ENCODE data around the gene PRKAR2B. TPM values are rescaled to one million over a fixed set of nuclear protein-coding genes. Genes with fewer than 3 reads are reported as not detected.
A peak's percentile ranks its signal among the peaks of the same experiment; 100 is the strongest.

Gene PRKAR2B
- total RNA-seq, 2 experiments from 2014 or later: 69.0 to 210 TPM

GRCh38 chr7:107100824-107101223, 56.3 kb downstream of the PRKAR2B start:
- TF ChIP-seq CTCF (conservative IDR thresholded peaks at IDR 0.05; ENCODE audit: low read length): no peak
- TF ChIP-seq EZH2phosphoT487 (IDR thresholded peaks at IDR 0.05; ENCODE audit: borderline replicate concordance, low read depth, low read length): no peak
- Histone ChIP-seq H3K4me3 (ENCODE audit: low read depth, low read length, poor library complexity, severe bottlenecking) (peak overlapping the region; percentile 53), H3K79me2 (ENCODE audit: insufficient read depth, low read depth, low read length) (peaks cover 94% of the 10 kb centered on the region), H3K36me3 (ENCODE audit: insufficient read depth, low read length) (peaks cover 39% of the 10 kb centered on the region), H3K9me3 (ENCODE audit: low read length) (peaks cover 4% of the 10 kb centered on the region; the same call in 1 of the 2 replicates), H4K20me1 (ENCODE audit: insufficient read depth, low read length) (no peaks in the 10 kb centered on the region), H3K27ac (ENCODE audit: low read depth, low read length, poor library complexity, severe bottlenecking) (peak overlapping the region; percentile 50), H3K4me1 (ENCODE audit: insufficient read depth, low read length, poor library complexity, severe bottlenecking) (peaks cover 70% of the 10 kb centered on the region), H3K4me2 (ENCODE audit: low read length) (peak overlapping the region; percentile 67), H3K9me2 (ENCODE audit: insufficient read depth, low read length) (no peaks in the 10 kb centered on the region), H2AFZ (ENCODE audit: low read length) (no peak overlapping the region)
- intact Hi-C loops (cut with micrococcal nuclease; ENCODE audit: unreplicated experiment): no loop called here
- no peak for DNase-seq (ENCODE audit: low spot score)
- no TSS peak for BruUV-seq (replicated peaks)
- POLR2A ChIA-PET: interaction anchor here (0.6 to 6.6 kb wide), 11 partner anchors 10 to 63 kb away, joined by 3 to 68 read pairs (median 6); no protein-coding TSS in a partner anchor
- CTCF ChIA-PET (ENCODE audit: unreplicated experiment): interaction anchor here (0.6 to 1.4 kb wide), 5 partner anchors 9 to 61 kb away, joined by 3 to 4 read pairs (median 4); no protein-coding TSS in a partner anchor

- peaks cover 61% of the 10 kb centered on the region for H3K4me1 ChIP-seq (ENCODE audit: insufficient read depth, low read length, poor library complexity, severe bottlenecking)
- DNase-seq (ENCODE audit: low spot score): peak; percentile 74
- H3K9me2 ChIP-seq (ENCODE audit: insufficient read depth, low read length): no peaks in the 10 kb centered on the region
- no peaks in the 10 kb centered on the region for H4K20me1 ChIP-seq (ENCODE audit: insufficient read depth, low read length)
- H3K4me2 ChIP-seq (ENCODE audit: low read length): peak overlapping the region; percentile 53
- H3K27ac ChIP-seq (ENCODE audit: low read depth, low read length, poor library complexity, severe bottlenecking): peak overlapping the region; percentile 50
- no TSS peak for BruUV-seq (replicated peaks)
- no peaks in the 10 kb centered on the region; the same call in 1 of the 2 replicates for H3K9me3 ChIP-seq (ENCODE audit: low read length)
- TF ChIP-seq EZH2phosphoT487 (IDR thresholded peaks at IDR 0.05; ENCODE audit: borderline replicate concordance, low read depth, low read length) (no peak), CTCF (conservative IDR thresholded peaks at IDR 0.05; ENCODE audit: low read length) (no peak)
- CTCF ChIA-PET (ENCODE audit: unreplicated experiment): interaction anchor here (0.8 kb wide), 1 partner anchor 192 kb away, joined by 3 read pairs; no protein-coding TSS in a partner anchor
- 0 out of 2 replicates have a peak overlapping the region, but pooled peaks have one; percentile 3 for H2AFZ ChIP-seq (ENCODE audit: low read length)
- peaks cover 88% of the 10 kb centered on the region for H3K79me2 ChIP-seq (ENCODE audit: insufficient read depth, low read depth, low read length)
- peak overlapping the region; percentile 13 for H3K4me3 ChIP-seq (ENCODE audit: low read depth, low read length, poor library complexity, severe bottlenecking)
- POLR2A ChIA-PET: interaction anchor here (0.6 to 6.6 kb wide), 10 partner anchors 9 to 50 kb away, joined by 3 to 68 read pairs (median 4); no protein-coding TSS in a partner anchor
- intact Hi-C loops (cut with micrococcal nuclease; ENCODE audit: unreplicated experiment): no loop called here
- peaks cover 51% of the 10 kb centered on the region for H3K36me3 ChIP-seq (ENCODE audit: insufficient read depth, low read length)
These were observed 58.9 kb downstream of the PRKAR2B start for GRCh38 chr7:107103369-107103768.

- TF ChIP-seq CTCF (conservative IDR thresholded peaks at IDR 0.05; ENCODE audit: low read length): no peak
- TF ChIP-seq EZH2phosphoT487 (IDR thresholded peaks at IDR 0.05; ENCODE audit: borderline replicate concordance, low read depth, low read length): no peak
- Histone ChIP-seq H3K4me2 (ENCODE audit: low read length) (peak overlapping the region; percentile 19; the same call in 1 of the 2 replicates), H3K4me1 (ENCODE audit: insufficient read depth, low read length, poor library complexity, severe bottlenecking) (peaks cover 70% of the 10 kb centered on the region), H3K4me3 (ENCODE audit: low read depth, low read length, poor library complexity, severe bottlenecking) (no peak overlapping the region), H3K79me2 (ENCODE audit: insufficient read depth, low read depth, low read length) (peaks cover 86% of the 10 kb centered on the region), H3K9me3 (ENCODE audit: low read length) (no peaks in the 10 kb centered on the region; the same call in 1 of the 2 replicates), H4K20me1 (ENCODE audit: insufficient read depth, low read length) (no peaks in the 10 kb centered on the region), H3K27ac (ENCODE audit: low read depth, low read length, poor library complexity, severe bottlenecking) (peak overlapping the region; percentile 5), H3K36me3 (ENCODE audit: insufficient read depth, low read length) (peaks cover 52% of the 10 kb centered on the region), H3K9me2 (ENCODE audit: insufficient read depth, low read length) (no peaks in the 10 kb centered on the region), H2AFZ (ENCODE audit: low read length) (no peak overlapping the region)
- ChIA-PET POLR2A (interaction anchor here (0.6 to 6.6 kb wide), 10 partner anchors 8 to 997 kb away, joined by 3 to 68 read pairs (median 5); no protein-coding TSS in a partner anchor), CTCF (ENCODE audit: unreplicated experiment) (no interaction called here)
- no peak for DNase-seq (ENCODE audit: low spot score)
- BruUV-seq (replicated peaks): no TSS peak
- intact Hi-C loops (cut with micrococcal nuclease; ENCODE audit: unreplicated experiment): no loop called here
These were observed 60.3 kb downstream of the PRKAR2B start for GRCh38 chr7:107104801-107105200.
